B cell (primary cell): ENCODE results near the gene EME1.
"Not testable (repeated sequence)": the region's sequence is repeated elsewhere in the genome, so short reads cannot be mapped to it uniquely, and the experiment has no call there.

ENCODE experiments used
- CTCF ChIP-seq: fragments of 200-600 bp; IDR thresholded peaks from one replicate; pipeline ENCODE4 v1.8.0; 2022; ENCODE audit warnings: antibody characterized with exemption, mild to moderate bottlenecking
- EZH2 ChIP-seq: IDR thresholded peaks from 2 replicates; pipeline ENCODE4 v1.6.1; 2012; ENCODE audit warnings: borderline replicate concordance, low read depth, mild to moderate bottlenecking, moderate library complexity, low read length; ENCODE audit not compliant: insufficient read depth, poor library complexity, severe bottlenecking

DNA sequence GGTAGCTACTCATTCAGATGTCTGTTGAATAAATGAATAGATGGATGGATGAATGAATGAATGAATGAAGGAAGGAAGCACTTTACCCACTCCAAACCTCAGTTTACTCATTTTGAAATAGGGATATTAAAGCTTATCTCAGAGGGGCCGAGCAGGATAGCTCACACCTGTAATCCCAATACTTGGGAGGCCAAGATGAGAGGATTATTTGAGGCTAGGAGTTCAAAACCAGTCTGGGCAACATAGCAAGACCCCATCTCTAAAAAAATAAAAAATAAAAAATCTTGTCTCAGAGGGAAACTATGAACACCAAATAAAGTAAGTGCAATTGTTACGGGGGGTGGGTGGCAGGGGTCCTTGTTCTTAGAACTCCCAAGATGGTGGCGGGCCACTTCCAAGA, 25.6 kb downstream of the EME1 start:
- not testable (repeated sequence) for TF ChIP-seq CTCF, EZH2
